Cardiac ventricle fibroblast (primary cell): ENCODE data around the gene RNF207. TPM values are rescaled to one million over a fixed set of nuclear protein-coding genes. Genes with fewer than 3 reads are reported as not detected.

Source experiments
- total RNA-seq: library from RNA; depleted of rRNA; stranded (reverse); fragments of >200 nt; gene quantifications from 2 replicates; pipeline ENCODE4 v1.2.3, GENCODE V29; 2015

RNF207 gene
- 1.4 and 1.8 TPM in 2 replicates for total RNA-seq

GRCh38 chr1:6205849-6206519 is at the start of gene RNF207:
Gene RNF207 (plus strand): TSS chr1:6206119. CDS start chr1:6206536, 417 bp downstream.

GRCh38 chr1:6180268-6180706 is 25.6 kb upstream of the RNF207 start, which contains the start of gene CHD5:
Gene CHD5 (minus strand): TSS chr1:6180321. CDS start chr1:6180023, 298 bp downstream.

GRCh38 chr1:6199298-6200187 is 6.4 kb upstream of the RNF207 start, which contains the start of gene RPL22:
Gene RPL22 (minus strand): TSS chr1:6199595. CDS start chr1:6199573, 22 bp downstream.

GRCh38 chr1:6243993-6244392 is 38.1 kb downstream of the RNF207 start, which contains the start of gene HES3:
Gene HES3 (plus strand): TSS chr1:6244179. CDS start chr1:6244366, 187 bp downstream.

GRCh38 chr1:6260961-6261614 is 55.2 kb downstream of the RNF207 start, which contains the start of gene GPR153:
Gene GPR153 (minus strand): TSS chr1:6261098. CDS start chr1:6254905, 6,193 bp downstream.

Other genes with a start within 250 kb of the RNF207 start
- 9.7 and 12.0 TPM in 2 replicates for gene NPHP4, start 213.7 kb upstream of the RNF207 start, total RNA-seq
- 3.8 and 5.9 TPM in 2 replicates for gene KCNAB2, start 160.2 kb upstream of the RNF207 start, total RNA-seq
- gene CHD5, start 25.8 kb upstream of the RNF207 start, total RNA-seq = 0.44 and 5.3 TPM in 2 replicates
- 184 and 211 TPM in 2 replicates for gene RPL22, start 6.5 kb upstream of the RNF207 start, total RNA-seq
- 40.4 and 48.2 TPM in 2 replicates for gene ICMT, start 29.8 kb downstream of the RNF207 start, total RNA-seq
- gene HES3, start 38.1 kb downstream of the RNF207 start, total RNA-seq = not detected in 2 replicates
- gene GPR153, start 55.0 kb downstream of the RNF207 start, total RNA-seq = 13.0 and 14.0 TPM in 2 replicates
- gene ACOT7, start 187.6 kb downstream of the RNF207 start, total RNA-seq = 7.2 and 8.6 TPM in 2 replicates
- 0.19 TPM in 1 of 2 replicates, not detected in the other for gene HES2, start 213.8 kb downstream of the RNF207 start, total RNA-seq
- 0.12 TPM in 1 of 2 replicates, not detected in the other for gene ESPN, start 218.7 kb downstream of the RNF207 start, total RNA-seq